ENCODE results near the gene SMURF1. TPM values are rescaled to one million over a fixed set of nuclear protein-coding genes. Genes with fewer than 3 reads are reported as not detected.

Gene SMURF1
- total and polyA plus RNA-seq, 2 of the 4 experiments (the other 2 are of a cell fraction), result 13.4 to 20.3 TPM

DNA sequence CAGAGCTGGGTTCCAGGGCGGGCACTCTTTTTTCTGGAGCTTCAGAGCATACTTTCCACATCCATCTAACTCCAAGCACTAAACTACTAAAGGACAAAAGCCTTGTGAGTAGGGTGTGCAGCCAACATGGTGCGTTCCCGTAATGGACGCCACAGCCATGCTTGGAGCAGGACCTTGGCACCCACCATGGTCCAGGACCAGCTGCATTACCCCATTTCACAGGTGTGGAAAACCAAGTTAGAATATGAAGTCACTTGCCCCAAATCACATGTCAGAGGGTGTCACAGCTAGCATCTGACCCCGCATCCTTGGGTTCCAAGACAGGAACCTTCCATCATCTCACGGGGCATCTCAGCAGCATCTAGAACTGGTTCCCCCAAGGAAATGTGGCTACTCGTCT, 112.4 kb downstream of the SMURF1 start:
- TF ChIP-seq NFE2L2 (IDR thresholded peaks at IDR 0.05; ENCODE audit: low read depth, low read length) (no peak), RCOR1 (IDR thresholded peaks at IDR 0.05; ENCODE audit: insufficient replicate concordance, low read length) (no peak), POLR2A (IDR thresholded peaks at IDR 0.05; ENCODE audit: low read depth, low read length) (no peak), SMC3 (IDR thresholded peaks at IDR 0.05; ENCODE audit: low read depth, low read length) (no peak), CEBPB (IDR thresholded peaks at IDR 0.05; ENCODE audit: low read depth, low read length) (no peak), FOS (IDR thresholded peaks at IDR 0.05; ENCODE audit: low read depth, low read length) (no peak), BHLHE40 (IDR thresholded peaks at IDR 0.05; ENCODE audit: low read depth, low read length) (no peak), MXI1 (IDR thresholded peaks at IDR 0.05; ENCODE audit: borderline replicate concordance, low read depth, low read length) (no peak)
- TF ChIP-seq, protein P1, sequence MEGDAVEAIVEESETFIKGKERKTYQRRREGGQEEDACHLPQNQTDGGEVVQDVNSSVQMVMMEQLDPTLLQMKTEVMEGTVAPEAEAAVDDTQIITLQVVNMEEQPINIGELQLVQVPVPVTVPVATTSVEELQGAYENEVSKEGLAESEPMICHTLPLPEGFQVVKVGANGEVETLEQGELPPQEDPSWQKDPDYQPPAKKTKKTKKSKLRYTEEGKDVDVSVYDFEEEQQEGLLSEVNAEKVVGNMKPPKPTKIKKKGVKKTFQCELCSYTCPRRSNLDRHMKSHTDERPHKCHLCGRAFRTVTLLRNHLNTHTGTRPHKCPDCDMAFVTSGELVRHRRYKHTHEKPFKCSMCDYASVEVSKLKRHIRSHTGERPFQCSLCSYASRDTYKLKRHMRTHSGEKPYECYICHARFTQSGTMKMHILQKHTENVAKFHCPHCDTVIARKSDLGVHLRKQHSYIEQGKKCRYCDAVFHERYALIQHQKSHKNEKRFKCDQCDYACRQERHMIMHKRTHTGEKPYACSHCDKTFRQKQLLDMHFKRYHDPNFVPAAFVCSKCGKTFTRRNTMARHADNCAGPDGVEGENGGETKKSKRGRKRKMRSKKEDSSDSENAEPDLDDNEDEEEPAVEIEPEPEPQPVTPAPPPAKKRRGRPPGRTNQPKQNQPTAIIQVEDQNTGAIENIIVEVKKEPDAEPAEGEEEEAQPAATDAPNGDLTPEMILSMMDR (conservative IDR thresholded peaks at IDR 0.05; ENCODE audit: low read depth, low read length), result no peak
- Histone ChIP-seq H3K9ac (ENCODE audit: low read depth, low read length) (no peak overlapping the region), H2BK120ac (ENCODE audit: low read depth, low read length) (no peak overlapping the region), H4K91ac (ENCODE audit: insufficient read depth, low read depth, low read length) (no peak overlapping the region), H2AFZ (replicated peaks; ENCODE audit: low read length, poor library complexity) (no peak overlapping the region), H4K5ac (ENCODE audit: low read depth, low read length) (no peak overlapping the region), H2BK5ac (ENCODE audit: low read depth, low read length, poor library complexity, severe bottlenecking) (no peak overlapping the region), H3K4me1 (ENCODE audit: control insufficient read depth, insufficient read depth, low read length) (no peaks in the 10 kb centered on the region), H3K14ac (replicated peaks; ENCODE audit: low read depth, low read length) (no peak overlapping the region), H2AK9ac (replicated peaks; ENCODE audit: low read depth, low read length, poor library complexity) (no peak overlapping the region), H3K27me3 (ENCODE audit: control insufficient read depth, insufficient read depth, low read length) (no peaks in the 10 kb centered on the region), H3K79me1 (ENCODE audit: low read depth in 1 of 2, low read length in 2 of 2) (peaks cover 0 to 48% of the 10 kb centered on the region in 2 experiments; a peak in 3 of 4 replicates), H3K36me3 (ENCODE audit: control insufficient read depth, insufficient read depth, low read length) (peaks cover 79% of the 10 kb centered on the region), H3K4ac (ENCODE audit: low read depth, low read length) (no peak overlapping the region), H4K20me1 (ENCODE audit: insufficient read depth, low read length) (peaks cover 14% of the 10 kb centered on the region; the same call in 1 of the 2 replicates), H2AK5ac (ENCODE audit: low read depth, low read length) (no peak overlapping the region), H2BK15ac (ENCODE audit: low read depth, low read length) (no peak overlapping the region), H3K56ac (ENCODE audit: extremely low read depth, insufficient read depth, low read length) (no peak overlapping the region), H3K27ac (ENCODE audit: insufficient read depth, low read length) (no peak overlapping the region), H3K4me2 (ENCODE audit: low read depth, low read length) (no peak overlapping the region), H3K9me1 (ENCODE audit: insufficient read depth, low read length) (peaks cover 4% of the 10 kb centered on the region), H3K18ac (ENCODE audit: low read depth, low read length) (no peak overlapping the region), H3K23ac (ENCODE audit: low read depth, low read length) (no peak overlapping the region), H2BK20ac (ENCODE audit: low read depth, low read length) (no peak overlapping the region), H3K4me3 (ENCODE audit: insufficient read depth, low read depth, low read length) (no peak overlapping the region), H3K9me3 (ENCODE audit: control insufficient read depth, insufficient read depth, low read length) (no peaks in the 10 kb centered on the region), H4K8ac (ENCODE audit: low read depth in 2 of 2, low read length in 2 of 2) (no peak overlapping the region)
- intact Hi-C loops (cut with micrococcal nuclease) (no loop called here), dilution Hi-C loops (cut with HindIII; ENCODE audit: low sequenced_read_pairs, unreplicated experiment) (no loop called here), in situ Hi-C loops (cut with MboI; ENCODE audit: low sequenced_read_pairs) (no loop called here)
- ChIA-PET CTCF (no interaction called here), POLR2A (ENCODE audit: unreplicated experiment) (no interaction called here)
- no peak for ATAC-seq (ENCODE audit: low read depth)
- DNase-seq, result no peak
- BruUV-seq (replicated peaks), result no TSS peak
- WGBS, 2 experiments (ENCODE audit: extremely low coverage in 2 of 2, insufficient read length in 1 of 2), result 94% methylated on average over 3 of the region's 7 CpGs; no CpG with 5 or more reads in 1 of the 2 experiments
